Mesendoderm (in vitro differentiated cells): ENCODE data around the gene IL36B.
A peak's percentile ranks its signal among the peaks of the same experiment; 100 is the strongest.

Experiments
- DNase-seq: peaks from one replicate; pipeline ENCODE4 v3.0.0; 2013
- H2AK5ac ChIP-seq: 2 replicates; pipeline ENCODE4 v1.6.1; 2013; ENCODE audit warnings: low read length, inconsistent platforms
- H2BK120ac ChIP-seq: 2 replicates; pipeline ENCODE4 v1.6.1; 2013; ENCODE audit warnings: low read depth, mild to moderate bottlenecking, low read length, moderate library complexity, mixed read lengths
- H2BK15ac ChIP-seq: replicated peaks from 2 replicates; pipeline ENCODE4 v1.6.1; 2013; ENCODE audit warnings: low read depth, mild to moderate bottlenecking, moderate library complexity
- H2BK5ac ChIP-seq: 2 replicates; pipeline ENCODE4 v1.6.1; 2013; ENCODE audit warnings: low read length, inconsistent platforms
- H3K18ac ChIP-seq: 2 replicates; pipeline ENCODE4 v1.6.1; 2013; ENCODE audit warnings: mild to moderate bottlenecking, low read length, mixed read lengths
- H3K23ac ChIP-seq: one replicate; pipeline ENCODE4 v1.6.1; 2013; ENCODE audit warnings: low read length
- H3K27ac ChIP-seq: 2 replicates; pipeline ENCODE4 v1.5.1; 2013; ENCODE audit warnings: low read depth, mild to moderate bottlenecking, inconsistent platforms, low read length, moderate library complexity
- H3K27me3 ChIP-seq: 2 replicates; pipeline ENCODE4 v1.6.1; 2013; ENCODE audit warnings: low read length, control low read depth, mild to moderate bottlenecking, inconsistent platforms; ENCODE audit not compliant: insufficient read depth, poor library complexity
- H3K36me3 ChIP-seq: 2 replicates; pipeline ENCODE4 v1.6.1; 2013; ENCODE audit warnings: low read length, inconsistent platforms; ENCODE audit not compliant: control insufficient read depth, insufficient read depth
- H3K4ac ChIP-seq: one replicate; pipeline ENCODE4 v1.6.1; 2013; ENCODE audit warnings: low read depth, mild to moderate bottlenecking, low read length, moderate library complexity
- H3K4me1 ChIP-seq: 2 replicates; pipeline ENCODE4 v1.6.1; 2013; ENCODE audit warnings: low read depth, low read length, inconsistent platforms; ENCODE audit not compliant: control insufficient read depth
- H3K4me2 ChIP-seq: 2 replicates; pipeline ENCODE4 v1.6.1; 2013; ENCODE audit warnings: low read length
- H3K4me3 ChIP-seq: 2 replicates; pipeline ENCODE4 v1.5.1; 2013; ENCODE audit warnings: mild to moderate bottlenecking, low read length
- H3K56ac ChIP-seq: one replicate; pipeline ENCODE4 v1.6.1; 2013; ENCODE audit warnings: low read length
- H3K79me1 ChIP-seq: 2 replicates; pipeline ENCODE4 v1.6.1; 2013; ENCODE audit warnings: low read length, inconsistent platforms
- H3K79me2 ChIP-seq: 2 replicates; pipeline ENCODE4 v1.6.1; 2013; ENCODE audit warnings: mild to moderate bottlenecking, low read length; ENCODE audit not compliant: control insufficient read depth, insufficient read depth
- H3K9ac ChIP-seq: 2 replicates; pipeline ENCODE4 v1.6.1; 2013; ENCODE audit warnings: low read length, inconsistent platforms
- H4K5ac ChIP-seq: one replicate; pipeline ENCODE4 v1.6.1; 2013; ENCODE audit warnings: low read length
- H4K8ac ChIP-seq: one replicate; pipeline ENCODE4 v1.6.1; 2013; ENCODE audit warnings: low read depth, mild to moderate bottlenecking, control low read depth, low read length, moderate library complexity
- WGBS: extraction: QIAGEN DNeasy Blood & Tissue Kit; methylation state at CpG from one replicate; pipeline ENCODE4 v1.1.7; 2013; ENCODE audit warnings: low lambda C conversion rate, missing lambda C conversion rate; ENCODE audit not compliant: insufficient coverage; ENCODE audit errors: extremely low coverage; 5-methylcytosine and 5-hydroxymethylcytosine counted together

IL36B gene

DNA sequence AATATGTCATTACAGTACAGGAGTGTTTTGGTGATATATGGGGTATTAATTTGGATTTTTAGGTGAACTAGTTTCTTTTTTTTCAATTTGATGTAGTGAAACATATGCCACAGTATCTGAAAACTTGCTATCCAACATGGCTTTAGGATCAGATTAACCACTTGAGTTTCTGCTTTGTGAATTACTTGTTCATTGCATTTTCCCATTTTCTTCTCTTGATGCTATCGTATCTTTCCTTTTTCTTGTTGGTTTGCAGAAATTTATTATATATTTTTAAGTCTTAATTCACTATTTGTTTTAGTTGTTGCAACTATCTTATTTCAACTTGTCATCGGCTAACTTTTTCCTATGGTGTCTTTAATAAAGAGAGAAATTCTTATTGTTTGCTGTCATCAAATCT, 38.6 kb downstream of the IL36B start:
- Histone ChIP-seq H3K23ac (no peak overlapping the region), H3K4ac (no peak overlapping the region), H3K4me3 (no peak overlapping the region), H3K4me2 (no peak overlapping the region), H3K36me3 (no peaks in the 10 kb centered on the region), H2AK5ac (no peak overlapping the region), H3K79me2 (no peaks in the 10 kb centered on the region), H3K56ac (no peak overlapping the region), H3K27me3 (no peaks in the 10 kb centered on the region), H2BK5ac (no peak overlapping the region), H3K27ac (no peak overlapping the region), H2BK120ac (no peak overlapping the region), H4K8ac (no peak overlapping the region), H3K9ac (no peak overlapping the region), H3K79me1 (no peaks in the 10 kb centered on the region), H2BK15ac (no peak overlapping the region), H3K18ac (no peak overlapping the region), H3K4me1 (no peaks in the 10 kb centered on the region), H4K5ac (no peak overlapping the region)
- DNase-seq, result no peak
- no CpG with 5 or more reads among the region's 2 CpGs for WGBS

DNA sequence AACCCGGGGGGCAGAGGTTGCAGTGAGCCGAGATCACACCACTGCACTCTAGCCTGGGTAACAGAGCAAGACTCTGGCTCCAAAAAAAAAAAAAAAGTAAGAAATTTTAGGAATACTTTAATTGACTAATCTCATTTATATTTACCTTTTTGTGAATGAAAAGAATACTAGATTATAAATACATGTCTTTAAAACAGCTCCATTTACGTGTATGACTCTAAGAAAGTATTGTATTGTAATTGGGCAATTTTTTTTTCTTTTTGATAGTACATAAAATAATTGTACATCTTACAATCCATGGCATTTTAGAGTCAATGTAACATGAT, 39.4 kb downstream of the IL36B start:
- WGBS, result no CpG with 5 or more reads among the region's 3 CpGs

DNA sequence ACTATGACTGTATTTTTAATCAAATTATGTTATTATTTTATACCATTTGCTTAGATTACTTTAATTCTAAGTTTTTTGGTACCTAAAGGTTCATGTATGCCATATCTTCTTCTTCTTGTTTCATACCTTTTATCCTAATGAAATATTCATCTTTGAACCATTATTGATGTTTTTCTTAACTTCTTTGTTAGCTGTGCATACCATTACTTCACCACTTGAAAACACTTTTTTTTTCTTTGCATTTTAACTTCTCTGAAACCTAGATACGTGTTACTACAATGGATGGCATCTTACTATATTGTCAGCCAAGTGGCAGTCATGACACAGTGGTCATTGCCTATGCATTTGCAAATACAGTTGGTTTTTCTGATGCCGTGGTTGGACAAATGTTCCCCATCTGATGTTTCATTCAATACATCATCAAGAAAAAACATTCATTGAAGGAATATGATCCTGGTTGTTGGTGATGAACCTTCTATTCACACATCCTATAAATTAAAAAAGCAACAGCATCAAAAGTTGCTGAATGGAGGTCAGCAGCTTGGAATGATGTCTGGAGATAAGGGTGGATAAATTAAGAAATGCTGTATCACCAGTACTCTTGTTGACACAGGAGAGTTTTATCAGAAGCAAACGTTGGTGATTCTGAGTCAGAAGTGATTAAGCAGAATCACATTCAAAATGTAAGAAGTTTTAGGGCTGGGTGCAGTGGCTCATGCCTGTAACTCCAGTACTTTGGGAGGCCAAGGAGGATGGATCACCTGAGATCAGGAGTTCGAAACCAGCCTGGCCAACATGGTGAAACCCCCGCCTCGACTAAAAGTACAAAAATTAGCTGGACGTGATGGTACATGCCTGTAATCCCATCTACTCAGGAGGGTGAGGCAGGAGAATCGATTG, 40.0 kb downstream of the IL36B start:
- no peak overlapping the region for H4K5ac ChIP-seq
- H3K27me3 ChIP-seq, result no peaks in the 10 kb centered on the region
- H3K18ac ChIP-seq, result no peak overlapping the region
- DNase-seq, result no peak
- no peak overlapping the region for H3K4me2 ChIP-seq
- H3K23ac ChIP-seq, result no peak overlapping the region
- H2AK5ac ChIP-seq, result no peak overlapping the region
- no peaks in the 10 kb centered on the region for H3K79me2 ChIP-seq
- H4K8ac ChIP-seq, result no peak overlapping the region
- no peak overlapping the region for H3K9ac ChIP-seq
- H2BK120ac ChIP-seq, result no peak overlapping the region
- no peak overlapping the region for H3K56ac ChIP-seq
- H2BK15ac ChIP-seq, result no peak overlapping the region
- H3K27ac ChIP-seq, result no peak overlapping the region
- WGBS, result no CpG with 5 or more reads among the region's 8 CpGs
- no peak overlapping the region for H3K4ac ChIP-seq
- no peak overlapping the region for H3K4me3 ChIP-seq
- no peaks in the 10 kb centered on the region for H3K79me1 ChIP-seq
- H3K36me3 ChIP-seq, result no peaks in the 10 kb centered on the region
- H2BK5ac ChIP-seq, result no peak overlapping the region
- H3K4me1 ChIP-seq, result no peaks in the 10 kb centered on the region

More for the DNA sequence above, 39.4 kb downstream of the IL36B start:
- no peak overlapping the region for H3K4ac ChIP-seq
- no peak overlapping the region for H3K9ac ChIP-seq
- H3K36me3 ChIP-seq, result no peaks in the 10 kb centered on the region
- no peaks in the 10 kb centered on the region for H3K79me2 ChIP-seq
- H3K4me2 ChIP-seq, result no peak overlapping the region
- DNase-seq, result no peak
- H3K27ac ChIP-seq, result no peak overlapping the region
- no peak overlapping the region for H3K56ac ChIP-seq
- no peak overlapping the region for H3K18ac ChIP-seq
- H4K8ac ChIP-seq, result no peak overlapping the region
- no peaks in the 10 kb centered on the region for H3K4me1 ChIP-seq
- no peak overlapping the region for H3K23ac ChIP-seq
- H2BK15ac ChIP-seq, result no peak overlapping the region
- no peak overlapping the region for H4K5ac ChIP-seq
- no peak overlapping the region for H2BK120ac ChIP-seq
- H3K27me3 ChIP-seq, result no peaks in the 10 kb centered on the region
- H3K4me3 ChIP-seq, result no peak overlapping the region
- H3K79me1 ChIP-seq, result no peaks in the 10 kb centered on the region
- no peak overlapping the region for H2BK5ac ChIP-seq
- no peak overlapping the region for H2AK5ac ChIP-seq

DNA sequence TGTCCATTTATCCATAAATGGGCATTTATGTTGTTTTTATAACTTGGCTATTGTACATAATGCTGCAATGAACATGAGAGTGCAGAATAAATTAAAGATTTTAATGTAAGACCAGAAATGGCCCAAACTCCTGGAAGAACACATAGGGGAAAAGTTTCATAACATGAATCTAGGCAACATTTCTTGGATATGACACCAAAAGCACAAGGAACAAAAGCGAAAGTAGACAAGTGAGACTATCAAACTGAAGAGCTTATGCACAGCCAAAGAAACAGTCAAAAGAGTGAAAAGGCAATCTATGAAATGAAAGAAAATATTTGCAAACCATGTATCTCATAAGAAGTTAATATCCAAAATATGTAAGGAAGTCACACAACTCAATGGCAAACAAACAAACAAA, 41.6 kb downstream of the IL36B start:
- no peak overlapping the region for H3K18ac ChIP-seq
- DNase-seq, result no peak
- H4K8ac ChIP-seq, result no peak overlapping the region
- H3K9ac ChIP-seq, result no peak overlapping the region
- H2BK120ac ChIP-seq, result no peak overlapping the region
- H3K4me2 ChIP-seq, result no peak overlapping the region
- H2BK15ac ChIP-seq, result no peak overlapping the region
- H3K4ac ChIP-seq, result no peak overlapping the region
- H4K5ac ChIP-seq, result no peak overlapping the region
- no peaks in the 10 kb centered on the region for H3K79me2 ChIP-seq
- H3K23ac ChIP-seq, result no peak overlapping the region
- no peaks in the 10 kb centered on the region for H3K79me1 ChIP-seq
- H3K4me1 ChIP-seq, result no peaks in the 10 kb centered on the region
- no peak overlapping the region for H3K27ac ChIP-seq
- H2AK5ac ChIP-seq, result no peak overlapping the region
- H3K4me3 ChIP-seq, result no peak overlapping the region
- no peak overlapping the region for H2BK5ac ChIP-seq
- no peaks in the 10 kb centered on the region for H3K36me3 ChIP-seq
- H3K27me3 ChIP-seq, result no peaks in the 10 kb centered on the region
- no peak overlapping the region for H3K56ac ChIP-seq
- WGBS, result no CpG with 5 or more reads among the region's 1 CpG

DNA sequence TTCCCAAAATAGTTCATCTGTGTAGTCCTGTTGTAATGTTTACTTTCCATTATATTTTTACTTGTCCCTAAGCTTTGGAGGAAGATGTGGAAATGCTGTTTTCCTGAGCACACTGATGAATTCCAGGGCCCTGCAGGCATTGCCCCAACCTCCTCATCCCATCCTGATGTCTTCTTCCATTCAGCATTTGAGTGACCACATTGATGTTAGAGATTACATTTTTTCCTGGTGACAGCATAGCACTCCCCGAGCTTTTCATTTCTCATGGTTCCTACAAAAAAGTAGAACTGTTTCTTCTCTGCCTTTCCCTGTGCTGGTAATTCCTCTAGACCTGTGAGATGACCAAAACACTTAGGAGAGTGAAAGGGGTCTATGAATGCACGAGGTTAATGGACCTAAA, 42.6 kb downstream of the IL36B start:
- Histone ChIP-seq H3K4me3 (no peak overlapping the region), H2BK120ac (no peak overlapping the region), H4K8ac (no peak overlapping the region), H3K56ac (no peak overlapping the region), H2BK15ac (no peak overlapping the region), H3K9ac (no peak overlapping the region), H3K23ac (no peak overlapping the region), H2AK5ac (no peak overlapping the region), H2BK5ac (no peak overlapping the region), H3K4ac (no peak overlapping the region), H4K5ac (no peak overlapping the region), H3K79me2 (no peaks in the 10 kb centered on the region), H3K18ac (no peak overlapping the region), H3K4me2 (no peak overlapping the region), H3K79me1 (no peaks in the 10 kb centered on the region), H3K27ac (no peak overlapping the region), H3K36me3 (no peaks in the 10 kb centered on the region), H3K4me1 (no peaks in the 10 kb centered on the region), H3K27me3 (no peaks in the 10 kb centered on the region)
- peak; percentile 1 for DNase-seq
- WGBS, result no CpG with 5 or more reads among the region's 2 CpGs

DNA sequence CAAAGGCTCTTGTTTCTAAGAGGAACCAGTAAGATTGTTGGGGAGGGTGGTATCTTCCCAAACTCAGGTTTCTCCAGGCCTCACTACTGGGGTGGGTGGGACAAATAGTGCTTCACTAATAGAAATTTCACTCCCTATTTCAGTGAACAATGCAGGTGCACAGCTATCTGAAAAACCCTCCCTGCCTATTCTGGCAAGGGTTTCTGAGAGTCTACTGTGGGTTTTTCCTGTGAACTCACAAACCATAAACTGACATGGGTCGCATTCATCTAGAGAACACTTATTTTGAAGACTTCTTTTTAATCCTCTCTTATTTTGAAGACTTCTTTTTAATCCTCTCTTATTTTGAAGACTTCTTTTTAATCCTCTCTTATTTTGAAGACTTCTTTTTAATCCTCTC, 43.0 kb downstream of the IL36B start:
- Histone ChIP-seq H3K4me3 (no peak overlapping the region), H3K4me2 (no peak overlapping the region), H3K4ac (no peak overlapping the region), H3K4me1 (no peaks in the 10 kb centered on the region), H2BK15ac (no peak overlapping the region), H3K27ac (no peak overlapping the region), H3K79me1 (no peaks in the 10 kb centered on the region), H3K56ac (no peak overlapping the region), H4K8ac (no peak overlapping the region), H3K36me3 (no peaks in the 10 kb centered on the region), H3K79me2 (no peaks in the 10 kb centered on the region), H3K27me3 (no peaks in the 10 kb centered on the region), H2BK5ac (no peak overlapping the region), H4K5ac (no peak overlapping the region), H3K23ac (no peak overlapping the region), H3K9ac (no peak overlapping the region), H3K18ac (no peak overlapping the region), H2BK120ac (no peak overlapping the region), H2AK5ac (no peak overlapping the region)
- no peak for DNase-seq
- no CpG with 5 or more reads among the region's 1 CpG for WGBS
